Daoy (cell line): ENCODE measurements around the gene ADK. TPM values are rescaled to one million over a fixed set of nuclear protein-coding genes. Genes with fewer than 3 reads are reported as not detected.
"Not testable (repeated sequence)": the region's sequence is repeated elsewhere in the genome, so short reads cannot be mapped to it uniquely, and the experiment has no call there.

Source experiments
- DNase-seq: peaks from one replicate; pipeline ENCODE4 v3.0.0-alpha.2; 2015; ENCODE audit warnings: low read depth
- total RNA-seq: library from RNA; depleted of rRNA; stranded (reverse); fragments of >200 nt; shearing (Covaris generic); gene quantifications from 2 replicates; pipeline ENCODE4 v1.2.3, GENCODE V29; 2014

The ADK gene
- total RNA-seq, 1 experiment from 2014 or later = 30.7 TPM

- DNase-seq = no peak
Measured at GRCh38 chr10:74488907-74489306, 337.9 kb downstream of the ADK start.

GRCh38 chr10:74490551-74490950, 339.5 kb downstream of the ADK start:
- no peak for DNase-seq

GRCh38 chr10:74491014-74491413, 340.0 kb downstream of the ADK start:
- DNase-seq = no peak

GRCh38 chr10:74496276-74496675, 345.3 kb downstream of the ADK start:
- DNase-seq = not testable (repeated sequence)

- DNase-seq = not testable (repeated sequence)
Measured at GRCh38 chr10:74498664-74499063, 347.6 kb downstream of the ADK start.

- no peak for DNase-seq
Measured at GRCh38 chr10:74500026-74500704, 349.1 kb downstream of the ADK start.

- no peak for DNase-seq
Measured at GRCh38 chr10:74500816-74501215, 349.8 kb downstream of the ADK start.

- DNase-seq = peak; percentile 47
Measured at GRCh38 chr10:74502963-74503608, 352.1 kb downstream of the ADK start.

- DNase-seq = no peak
Measured at GRCh38 chr10:74507951-74508350, 356.9 kb downstream of the ADK start.

- DNase-seq = no peak
Measured at GRCh38 chr10:74510594-74510993, 359.6 kb downstream of the ADK start.

GRCh38 chr10:74511051-74511450, 360.0 kb downstream of the ADK start:
- no peak for DNase-seq

GRCh38 chr10:74514322-74514721, 363.3 kb downstream of the ADK start:
- no peak for DNase-seq

- no peak for DNase-seq
Measured at GRCh38 chr10:74518061-74518460, 367.0 kb downstream of the ADK start.

GRCh38 chr10:74521526-74521925, 370.5 kb downstream of the ADK start:
- DNase-seq = no peak

- DNase-seq = no peak
Measured at GRCh38 chr10:74523199-74523598, 372.2 kb downstream of the ADK start.

- no peak for DNase-seq
Measured at GRCh38 chr10:74525885-74526284, 374.9 kb downstream of the ADK start.

- not testable (repeated sequence) for DNase-seq
Measured at GRCh38 chr10:74527611-74528010, 376.6 kb downstream of the ADK start.

- no peak for DNase-seq
Measured at GRCh38 chr10:74529205-74529604, 378.2 kb downstream of the ADK start.

GRCh38 chr10:74530981-74531380, 380.0 kb downstream of the ADK start:
- no peak for DNase-seq

GRCh38 chr10:74539317-74539716, 388.3 kb downstream of the ADK start:
- no peak for DNase-seq

GRCh38 chr10:74541375-74541774, 390.4 kb downstream of the ADK start:
- DNase-seq = no peak

GRCh38 chr10:74542077-74542476, 391.1 kb downstream of the ADK start:
- DNase-seq = no peak

- DNase-seq = no peak
Measured at GRCh38 chr10:74543276-74543675, 392.3 kb downstream of the ADK start.

GRCh38 chr10:74544106-74544505, 393.1 kb downstream of the ADK start:
- DNase-seq = peak; percentile 4
